Peyer's patch (tissue), 4 donors: ENCODE data around the gene RTN4IP1.

ENCODE experiments used
- CTCF ChIP-seq, 6 experiments: fragments of 450-650 bp in 4 of 6; fragments of 200-600 bp in 2 of 6; sonication (generic) in 1 of 6; IDR thresholded peaks; one replicate each; pipeline ENCODE4 v1.5.1; 2017 to 2019; ENCODE audit warnings: antibody characterized with exemption in 6 of 6, mild to moderate bottlenecking in 3 of 6, moderate library complexity in 1 of 6
- POLR2A ChIP-seq, 2 donors: fragments of 450-650 bp; IDR thresholded peaks; one replicate each; pipeline ENCODE4 v1.5.1; 2017; ENCODE audit warnings: antibody characterized with exemption in 2 of 2, mild to moderate bottlenecking in 2 of 2, moderate library complexity in 2 of 2

DNA sequence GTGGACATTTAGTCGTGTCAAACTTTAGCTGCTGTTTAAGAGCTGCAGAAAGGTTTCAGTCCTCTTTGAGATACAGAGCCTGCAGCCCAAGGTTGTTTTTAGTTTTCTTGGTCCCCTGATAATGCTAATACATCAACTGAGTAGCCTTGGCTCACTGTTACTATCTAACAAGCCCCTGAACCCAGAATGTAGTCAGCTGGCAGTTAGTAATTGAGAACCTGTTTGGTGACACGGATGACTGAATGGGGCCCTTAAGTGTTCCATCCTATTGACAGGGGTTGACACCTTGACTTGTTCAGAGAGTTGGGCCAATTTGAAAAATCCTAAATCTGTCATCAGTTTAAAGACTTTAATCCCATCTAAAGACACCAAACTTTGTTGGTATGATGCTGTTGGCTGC, 2.8 kb downstream of the RTN4IP1 start:
- TF ChIP-seq CTCF (IDR thresholded peaks at IDR 0.05): no peak
- no peak for TF ChIP-seq POLR2A (IDR thresholded peaks at IDR 0.05)
